HepG2 (cell line): ENCODE data around the gene AGMO. TPM values are rescaled to one million over a fixed set of nuclear protein-coding genes. Genes with fewer than 3 reads are reported as not detected.
A peak's percentile ranks its signal among the peaks of the same experiment; 100 is the strongest.

ENCODE experiments used
- ATAC-seq: fragments of 200-7000 bp; cut with Tn5 transposase; 3 replicates; pipeline ENCODE4 v1.9.1; 2020; ENCODE audit warnings: mild to moderate bottlenecking, moderate library complexity
- BruUV-seq: library from RNA; stranded (reverse); fragments of 400-500 nt; replicated peaks from 2 replicates; lab custom pipeline; 2021; lab: Mats Ljungman, UMichigan
- CTCF ChIA-PET: fragments of 300-600 bp; formaldehyde crosslinking; extraction: SDS; loops from one replicate; lab custom pipeline; 2021; ENCODE audit warnings: low total read pairs, inconsistent platforms, low intra/inter-chr PET ratio; lab: Yijun Ruan, JAX
- POLR2A ChIA-PET: fragments of 350-600 bp; sonication (Branson Sonifier 250); formaldehyde crosslinking; loops from one replicate; lab custom pipeline; 2020; ENCODE audit warnings: antibody characterized with exemption, inconsistent platforms; lab: Yijun Ruan, JAX
- DNase-seq: peaks from one replicate; pipeline ENCODE4 v3.0.0-alpha.2; 2015; ENCODE audit warnings: low spot score
- FAIRE-seq: peaks from 3 replicates; lab custom pipeline; 2011; peaks lifted over from hg19 to GRCh38; lab: Jason Lieb, UNC
- H2AFZ ChIP-seq: one replicate; pipeline ENCODE4 v1.6.1; 2011; ENCODE audit warnings: low read length, inconsistent platforms
- H3K27ac ChIP-seq: fragments of 300-600 bp; 3 replicates; pipeline ENCODE4 v1.8.0; 2011; ENCODE audit warnings: mixed run types, mild to moderate bottlenecking, mixed read lengths, low read length, inconsistent platforms; ENCODE audit not compliant: insufficient read depth; ENCODE audit errors: extremely low read length
- H3K27me3 ChIP-seq, 2 experiments: fragments of 200-600 bp in 1 of 2; 2 replicates in 1 of 2; 3 replicates in 1 of 2; pipeline versions ENCODE4 v1.6.0 to v1.8.0; 2011; ENCODE audit warnings: low read length in 2 of 2, mild to moderate bottlenecking in 2 of 2, moderate library complexity in 2 of 2, inconsistent platforms in 1 of 2; ENCODE audit not compliant: insufficient read depth in 2 of 2, control insufficient read depth in 1 of 2
- H3K36me3 ChIP-seq, 2 experiments: fragments of 200-600 bp in 1 of 2; replicated peaks in 1 of 2; 2 replicates in 1 of 2; 3 replicates in 1 of 2; pipeline versions ENCODE4 v1.5.1 to v1.8.0; 2011; ENCODE audit warnings: low read length in 2 of 2, inconsistent platforms in 1 of 2; ENCODE audit not compliant: insufficient read depth in 2 of 2, control insufficient read depth in 1 of 2
- H3K4me1 ChIP-seq: 2 replicates; pipeline ENCODE4 v1.5.1; 2012; ENCODE audit warnings: low read length, inconsistent platforms; ENCODE audit not compliant: insufficient read depth
- H3K4me2 ChIP-seq: 2 replicates; pipeline ENCODE4 v1.6.0; 2011; ENCODE audit warnings: low read depth, low read length, inconsistent platforms
- H3K4me3 ChIP-seq, 3 experiments: fragments of 200-600 bp in 1 of 3; sonication (generic), shearing (Covaris generic) in 1 of 3; replicated peaks in 1 of 3; 2 replicates each; pipeline ENCODE4 v1.5.1; 2011 to 2016; ENCODE audit warnings: low read length in 3 of 3, inconsistent platforms in 2 of 3, low read depth in 2 of 3, mild to moderate bottlenecking in 2 of 3, control low read depth in 1 of 3, mixed read lengths in 1 of 3; ENCODE audit not compliant: insufficient read depth in 1 of 3
- H3K79me2 ChIP-seq: one replicate; pipeline ENCODE4 v1.6.1; 2011; ENCODE audit warnings: low read length, inconsistent platforms; ENCODE audit not compliant: insufficient read depth
- H3K9ac ChIP-seq: 2 replicates; pipeline ENCODE4 v1.6.0; 2011; ENCODE audit warnings: mild to moderate bottlenecking, low read depth, low read length, inconsistent platforms; ENCODE audit not compliant: insufficient read depth
- H3K9me3 ChIP-seq: 2 replicates; pipeline ENCODE4 v1.5.1; 2012; ENCODE audit warnings: mild to moderate bottlenecking, low read length
- H4K20me1 ChIP-seq: 2 replicates; pipeline ENCODE4 v1.6.0; 2011; ENCODE audit warnings: inconsistent platforms, mild to moderate bottlenecking, low read length, moderate library complexity; ENCODE audit not compliant: insufficient read depth
- HNF4A ChIP-seq: sonication (generic); formaldehyde crosslinking; IDR thresholded peaks from 2 replicates; pipeline ENCODE4 v1.4.0; 2020; ENCODE audit warnings: missing genetic modification reagents
- RBM22 ChIP-seq: fragments of 200-400 bp; formaldehyde crosslinking; optimal IDR thresholded peaks from 2 replicates; pipeline ENCODE3; 2017; ENCODE audit warnings: mild to moderate bottlenecking, low read length, moderate library complexity
- SMC3 ChIP-seq: IDR thresholded peaks from 2 replicates; pipeline ENCODE4 v1.6.1; 2011; ENCODE audit warnings: low read length, improper control_type of control experiment
- STAG1 ChIP-seq: sonication (generic); formaldehyde crosslinking; IDR thresholded peaks from 2 replicates; pipeline ENCODE4 v1.4.0; 2020; ENCODE audit warnings: missing genetic modification reagents
- ZSCAN20 ChIP-seq: sonication (generic); formaldehyde crosslinking; IDR thresholded peaks from 2 replicates; pipeline ENCODE4 v1.4.0; 2020; ENCODE audit warnings: missing genetic modification reagents, mild to moderate bottlenecking, borderline replicate concordance
- WGBS: methylation state at CpG from one replicate; pipeline ENCODE4 v1.1.6; 2017; ENCODE audit warnings: low lambda C conversion rate; 5-methylcytosine and 5-hydroxymethylcytosine counted together
- in situ Hi-C: cut with HindIII; loops from 2 replicates; pipeline ENCODE4 v1.10.0; 2017; ENCODE audit warnings: low pct_unique_long_range_greater_than_20kb; ENCODE audit not compliant: extremely low pct_ligation_motif_present
- intact Hi-C: fragments of 100-400 bp; cut with micrococcal nuclease; formaldehyde crosslinking; loops from one replicate; pipeline ENCODE4 v1.10.0; 2022; ENCODE audit not compliant: unreplicated experiment
- polyA plus RNA-seq, 8 experiments: library from polyadenylated mRNA; depleted of rRNA in 3 of 8; stranded (reverse) in 7 of 8; unstranded in 1 of 8; fragments of >200 nt; fragmentation: Illumina TruSeq in 4 of 8; extraction: Trizol in 4 of 8; gene quantifications; 2 replicates each; pipeline versions ENCODE4 v1.2.1 to v1.2.3, GENCODE V29; 2011 to 2016; ENCODE audit warnings: low read depth in 4 of 8, missing spikeins in 1 of 8, mixed read lengths in 1 of 8; ENCODE audit not compliant: insufficient read depth in 1 of 8
- total RNA-seq, 5 experiments: library from RNA; depleted of rRNA; stranded (reverse); fragments of >200 nt; fragmentation: Illumina TruSeq; extraction: Trizol; gene quantifications; 2 replicates each; pipeline ENCODE4 v1.2.3, GENCODE V29; 2016; ENCODE audit warnings: low read depth in 1 of 5
- TF ChIP-seq, protein P1 (sequence below): sonication (generic); formaldehyde crosslinking; IDR thresholded peaks from 2 replicates; pipeline ENCODE4 v1.4.0; 2020; ENCODE audit warnings: missing genetic modification reagents, mild to moderate bottlenecking, borderline replicate concordance
- TF ChIP-seq, protein P2 (sequence below): sonication (generic); formaldehyde crosslinking; IDR thresholded peaks from 2 replicates; pipeline ENCODE4 v1.5.0; 2020; ENCODE audit warnings: mild to moderate bottlenecking, missing genetic modification reagents, moderate library complexity

AGMO gene
- total and polyA plus RNA-seq, 2 of the 13 experiments (the other 11 are each of a cell fraction or from before 2014, with no cell fraction given), result 0.22 to 0.50 TPM

DNA sequence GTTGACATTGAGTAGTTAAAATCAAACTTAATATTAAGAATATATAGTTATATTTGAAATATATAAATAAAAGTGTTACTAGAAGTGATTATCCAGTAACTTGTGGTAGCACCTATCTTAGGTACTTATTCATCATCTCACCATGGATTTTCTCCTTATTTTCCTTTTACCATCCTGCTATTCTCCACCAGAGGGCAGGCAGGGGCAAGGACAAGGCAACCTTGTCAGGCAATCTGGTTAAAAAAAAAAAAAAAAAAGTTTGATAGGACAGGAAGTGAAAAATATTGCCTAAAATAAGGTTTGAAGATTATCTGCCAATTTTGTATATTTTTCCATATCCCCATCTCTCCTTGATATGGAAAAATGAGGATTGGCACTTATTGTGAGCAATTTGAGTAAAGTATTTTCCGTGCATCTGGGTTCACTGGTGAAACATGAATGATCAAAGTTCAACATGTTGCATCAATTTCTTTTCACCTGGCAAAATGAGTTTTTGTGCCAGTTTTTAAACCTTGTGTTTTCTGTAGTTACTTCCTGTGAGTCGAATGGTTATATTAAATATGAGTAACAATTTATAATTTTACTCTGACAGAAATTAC, 256.7 kb downstream of the AGMO start:
- ATAC-seq (no peak), FAIRE-seq (no peak), DNase-seq (peak; percentile 33)
- H3K4me2 ChIP-seq, result no peak overlapping the region
- no TSS peak for BruUV-seq
- H3K79me2 ChIP-seq, result no peaks in the 10 kb centered on the region
- no peak overlapping the region for H2AFZ ChIP-seq
- no peaks in the 10 kb centered on the region for H3K27me3 ChIP-seq
- H3K36me3 ChIP-seq, result no peaks in the 10 kb centered on the region
- POLR2A ChIA-PET, result no interaction called here
- in situ Hi-C loops, result loop anchor here (25.0 kb wide), 2 partner anchors 407 to 757 kb away; no protein-coding TSS in a partner anchor
- no peak overlapping the region for H3K27ac ChIP-seq
- H3K9ac ChIP-seq, result no peak overlapping the region
- CTCF ChIA-PET, result interaction anchor here (0.7 to 0.9 kb wide), 2 partner anchors 415 to 766 kb away, joined by 4 to 7 read pairs; no protein-coding TSS in a partner anchor
- peaks cover 9% of the 10 kb centered on the region; the same call in 1 of the 2 replicates for H3K9me3 ChIP-seq
- no peak for TF ChIP-seq ZSCAN20
- TF ChIP-seq, protein P1, sequence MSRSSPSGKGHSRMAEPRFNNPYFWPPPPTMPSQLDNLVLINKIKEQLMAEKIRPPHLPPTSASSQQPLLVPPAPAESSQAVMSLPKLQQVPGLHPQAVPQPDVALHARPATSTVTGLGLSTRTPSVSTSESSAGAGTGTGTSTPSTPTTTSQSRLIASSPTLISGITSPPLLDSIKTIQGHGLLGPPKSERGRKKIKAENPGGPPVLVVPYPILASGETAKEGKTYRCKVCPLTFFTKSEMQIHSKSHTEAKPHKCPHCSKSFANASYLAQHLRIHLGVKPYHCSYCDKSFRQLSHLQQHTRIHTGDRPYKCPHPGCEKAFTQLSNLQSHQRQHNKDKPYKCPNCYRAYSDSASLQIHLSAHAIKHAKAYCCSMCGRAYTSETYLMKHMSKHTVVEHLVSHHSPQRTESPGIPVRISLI (CRISPR knock-in tag), result peak; percentile 37; the same call in 1 of the 2 replicates
- TF ChIP-seq, protein P2, sequence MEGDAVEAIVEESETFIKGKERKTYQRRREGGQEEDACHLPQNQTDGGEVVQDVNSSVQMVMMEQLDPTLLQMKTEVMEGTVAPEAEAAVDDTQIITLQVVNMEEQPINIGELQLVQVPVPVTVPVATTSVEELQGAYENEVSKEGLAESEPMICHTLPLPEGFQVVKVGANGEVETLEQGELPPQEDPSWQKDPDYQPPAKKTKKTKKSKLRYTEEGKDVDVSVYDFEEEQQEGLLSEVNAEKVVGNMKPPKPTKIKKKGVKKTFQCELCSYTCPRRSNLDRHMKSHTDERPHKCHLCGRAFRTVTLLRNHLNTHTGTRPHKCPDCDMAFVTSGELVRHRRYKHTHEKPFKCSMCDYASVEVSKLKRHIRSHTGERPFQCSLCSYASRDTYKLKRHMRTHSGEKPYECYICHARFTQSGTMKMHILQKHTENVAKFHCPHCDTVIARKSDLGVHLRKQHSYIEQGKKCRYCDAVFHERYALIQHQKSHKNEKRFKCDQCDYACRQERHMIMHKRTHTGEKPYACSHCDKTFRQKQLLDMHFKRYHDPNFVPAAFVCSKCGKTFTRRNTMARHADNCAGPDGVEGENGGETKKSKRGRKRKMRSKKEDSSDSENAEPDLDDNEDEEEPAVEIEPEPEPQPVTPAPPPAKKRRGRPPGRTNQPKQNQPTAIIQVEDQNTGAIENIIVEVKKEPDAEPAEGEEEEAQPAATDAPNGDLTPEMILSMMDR (CRISPR knock-in tag), result peak; percentile 40
- TF ChIP-seq HNF4A (CRISPR knock-in tag), result 0 out of 2 replicates have a peak, but pooled peaks have one; percentile 4
- peak; percentile 58 for TF ChIP-seq SMC3
- peak; percentile 49 for TF ChIP-seq STAG1 (CRISPR knock-in tag)
- TF ChIP-seq RBM22, result no peak
- H3K4me1 ChIP-seq, result no peaks in the 10 kb centered on the region
- no peak overlapping the region for H3K4me3 ChIP-seq
- WGBS, result 23% methylated on average over 2 of the region's 2 CpGs
- intact Hi-C loops, result loop anchor here (1.0 kb wide), 2 partner anchors 416 to 766 kb away; no protein-coding TSS in a partner anchor
- H4K20me1 ChIP-seq, result no peaks in the 10 kb centered on the region
